Ovary (tissue), 9 donors: Measurements from ENCODE around the gene OR2V1. TPM values are rescaled to one million over a fixed set of nuclear protein-coding genes. Genes with fewer than 3 reads are reported as not detected.

Source experiments
- DNase-seq, 5 donors: peaks; one replicate each; pipeline ENCODE4 v3.0.0-alpha.2; 2019 to 2020
- H3K27ac ChIP-seq, 2 donors: fragments of 200-600 bp; one replicate each; pipeline versions ENCODE4 v1.5.1 to v1.8.0; 2019 to 2022
- H3K27me3 ChIP-seq: fragments of 200-600 bp; one replicate; pipeline ENCODE4 v1.8.0; 2022
- H3K36me3 ChIP-seq: fragments of 200-600 bp; sonication (generic); one replicate; pipeline ENCODE4 v1.5.1; 2019
- H3K4me1 ChIP-seq: one replicate; pipeline ENCODE4 v1.8.1; 2013; ENCODE audit warnings: mild to moderate bottlenecking, moderate library complexity; ENCODE audit not compliant: insufficient read depth
- H3K4me3 ChIP-seq: fragments of 200-600 bp; sonication (generic); one replicate; pipeline ENCODE4 v1.5.1; 2017
- H3K9me3 ChIP-seq, 2 donors: fragments of 200-600 bp in 1 of 2; sonication (generic) in 1 of 2; one replicate each; pipeline versions ENCODE4 v1.5.1 to v1.8.1; 2013 to 2019; ENCODE audit warnings: mild to moderate bottlenecking in 1 of 2, moderate library complexity in 1 of 2
- EP300 ChIP-seq: sonication (generic); formaldehyde crosslinking; IDR thresholded peaks from one replicate; pipeline ENCODE4 v1.6.1; 2017; ENCODE audit warnings: antibody characterized with exemption
- POLR2A ChIP-seq: fragments of 450-650 bp; IDR thresholded peaks from one replicate; pipeline ENCODE4 v1.6.1; 2017; ENCODE audit warnings: antibody characterized with exemption, mild to moderate bottlenecking, moderate library complexity
- WGBS, 3 donors: extraction: QIAGEN DNeasy Blood & Tissue Kit in 1 of 3; methylation state at CpG; one replicate each; pipeline versions ENCODE4 v1.1.5 to v1.1.7; 2013 to 2017; 5-methylcytosine and 5-hydroxymethylcytosine counted together
- intact Hi-C, 4 donors: fragments of 100-400 bp; cut with DNase I; formaldehyde crosslinking; loops; one replicate each; pipeline versions ENCODE4 v1.11.0 to v1.15.1; 2022 to 2023
- polyA plus RNA-seq, 2 donors: library from polyadenylated mRNA; stranded (reverse); fragments of 200-250 nt in 1 of 2; fragments of 350-450 nt in 1 of 2; fragmentation: Illumina TruSeq in 1 of 2; extraction: RNeasy Lipid Tissue Mini Kit (QIAGEN cat#74804) in 1 of 2; gene quantifications; one replicate each; pipeline ENCODE4 v1.2.3, GENCODE V29; 2013 to 2014
- total RNA-seq, 7 donors: library from RNA; depleted of rRNA in 2 of 7; stranded (reverse); fragments of >200 nt in 2 of 7; fragmentation: NEBNext Ultra II Directional in 3 of 7; extraction: Animal tissue kit (Norgen Biotek cat#: 25700) in 3 of 7; gene quantifications; one replicate each; pipeline versions ENCODE4 v1.1.0 to v1.2.4, GENCODE V29; 2016 to 2023
- TF ChIP-seq, protein P1 (sequence below), 3 donors: fragments of 450-650 bp in 2 of 3; fragments of 200-600 bp in 1 of 3; IDR thresholded peaks; one replicate each; pipeline versions ENCODE4 v1.5.1 to v1.8.0; 2016 to 2022; ENCODE audit warnings: antibody characterized with exemption in 3 of 3, mild to moderate bottlenecking in 1 of 3
- donor health status: DM: no; HTN: no; CAD: no; lungs with moderate emphysema.
- donor health status: DM: no; HTN: no; CAD: no.
- donor health status: Bipolar disorder and iron deficiency.
- donor health status: DM: yes; HTN: yes; CAD: no.
- donor health status: DM: no; HTN: no; CAD: no.
- donor health status: DM: yes; HTN: yes; CAD: no.

Gene OR2V1
- total and polyA plus RNA-seq, 9 donors = not detected

DNA sequence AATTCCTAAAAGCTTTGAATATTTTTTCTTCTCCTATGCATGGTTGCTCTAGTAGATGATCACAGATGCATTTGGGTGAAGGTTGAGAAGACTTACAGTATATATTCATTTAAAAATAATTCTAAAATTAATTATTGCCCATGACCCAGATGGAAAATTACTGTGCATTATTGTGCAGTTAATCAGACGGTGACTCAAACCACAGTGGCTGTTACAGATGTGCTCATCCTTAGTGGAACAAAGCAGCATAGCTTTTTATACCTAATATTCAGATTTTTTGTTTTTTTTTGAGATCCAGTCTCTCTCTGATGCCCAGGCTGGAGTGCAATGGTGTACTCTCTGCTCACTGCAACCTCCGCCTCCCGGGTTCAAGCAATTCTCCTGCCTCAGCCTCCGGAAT lies 10.7 kb downstream of the OR2V1 start:
- TF ChIP-seq, protein P1, sequence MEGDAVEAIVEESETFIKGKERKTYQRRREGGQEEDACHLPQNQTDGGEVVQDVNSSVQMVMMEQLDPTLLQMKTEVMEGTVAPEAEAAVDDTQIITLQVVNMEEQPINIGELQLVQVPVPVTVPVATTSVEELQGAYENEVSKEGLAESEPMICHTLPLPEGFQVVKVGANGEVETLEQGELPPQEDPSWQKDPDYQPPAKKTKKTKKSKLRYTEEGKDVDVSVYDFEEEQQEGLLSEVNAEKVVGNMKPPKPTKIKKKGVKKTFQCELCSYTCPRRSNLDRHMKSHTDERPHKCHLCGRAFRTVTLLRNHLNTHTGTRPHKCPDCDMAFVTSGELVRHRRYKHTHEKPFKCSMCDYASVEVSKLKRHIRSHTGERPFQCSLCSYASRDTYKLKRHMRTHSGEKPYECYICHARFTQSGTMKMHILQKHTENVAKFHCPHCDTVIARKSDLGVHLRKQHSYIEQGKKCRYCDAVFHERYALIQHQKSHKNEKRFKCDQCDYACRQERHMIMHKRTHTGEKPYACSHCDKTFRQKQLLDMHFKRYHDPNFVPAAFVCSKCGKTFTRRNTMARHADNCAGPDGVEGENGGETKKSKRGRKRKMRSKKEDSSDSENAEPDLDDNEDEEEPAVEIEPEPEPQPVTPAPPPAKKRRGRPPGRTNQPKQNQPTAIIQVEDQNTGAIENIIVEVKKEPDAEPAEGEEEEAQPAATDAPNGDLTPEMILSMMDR (IDR thresholded peaks at IDR 0.05) = no peak
- TF ChIP-seq EP300 = no peak
- no peak for TF ChIP-seq POLR2A
- DNase-seq = no peak
- WGBS, 3 donors = 80 to 86% (median 83%) methylated on average over 4 of the region's 4 CpGs
- intact Hi-C loops = no loop called here
- Histone ChIP-seq H3K36me3 (no peaks in the 10 kb centered on the region), H3K4me3 (no peak overlapping the region), H3K4me1 (no peaks in the 10 kb centered on the region), H3K27ac (no peak overlapping the region), H3K9me3 (no peaks in the 10 kb centered on the region), H3K27me3 (no peaks in the 10 kb centered on the region)

DNA sequence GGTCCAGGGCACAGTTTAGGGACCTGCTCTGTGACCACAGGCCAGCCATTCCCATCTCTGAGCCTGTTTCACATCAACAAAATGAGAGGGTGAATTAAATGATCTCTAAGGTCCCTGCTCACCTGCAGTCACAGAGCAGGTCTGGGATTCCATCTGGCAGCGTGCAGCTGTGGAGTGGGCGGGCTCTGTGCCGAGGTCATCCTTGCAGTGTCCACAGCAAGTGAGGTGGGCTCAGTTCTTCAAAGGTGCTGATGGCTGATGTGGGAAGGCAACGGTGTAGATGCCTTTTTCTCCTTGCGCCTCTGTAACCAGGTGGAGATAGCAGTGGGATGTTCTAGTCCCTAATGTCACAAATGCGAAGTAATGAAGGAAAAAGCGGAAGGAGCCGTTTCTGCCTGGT lies 11.9 kb downstream of the OR2V1 start:
- 83 to 84% (median 84%) methylated on average over 8 of the region's 8 CpGs for WGBS, 3 donors
- Histone ChIP-seq H3K27ac (no peak overlapping the region), H3K9me3 (peaks cover 0 to 3% of the 10 kb centered on the region in 2 donors), H3K36me3 (no peaks in the 10 kb centered on the region), H3K4me3 (no peak overlapping the region), H3K4me1 (no peaks in the 10 kb centered on the region), H3K27me3 (no peaks in the 10 kb centered on the region)
- TF ChIP-seq EP300 (no peak), POLR2A (no peak)
- TF ChIP-seq, protein P1 (IDR thresholded peaks at IDR 0.05) = no peak
- DNase-seq = no peak
- intact Hi-C loops = no loop called here

- no peaks in the 10 kb centered on the region for H3K36me3 ChIP-seq
- no peaks in the 10 kb centered on the region for H3K4me1 ChIP-seq
- no peak overlapping the region for H3K4me3 ChIP-seq
- no peaks in the 10 kb centered on the region for H3K27me3 ChIP-seq
- DNase-seq = no peak
- intact Hi-C loops = no loop called here
- peaks cover 0 to 3% of the 10 kb centered on the region in 2 donors for H3K9me3 ChIP-seq
- WGBS, 3 donors = 77 to 85% (median 79%) methylated on average over 6 of the region's 6 CpGs
- H3K27ac ChIP-seq = no peak overlapping the region
- no peak for TF ChIP-seq EP300
- TF ChIP-seq, protein P1 (IDR thresholded peaks at IDR 0.05) = no peak
- no peak for TF ChIP-seq POLR2A
Observed at GRCh38 chr5:181118369-181118768, 12.6 kb downstream of the OR2V1 start.

DNA sequence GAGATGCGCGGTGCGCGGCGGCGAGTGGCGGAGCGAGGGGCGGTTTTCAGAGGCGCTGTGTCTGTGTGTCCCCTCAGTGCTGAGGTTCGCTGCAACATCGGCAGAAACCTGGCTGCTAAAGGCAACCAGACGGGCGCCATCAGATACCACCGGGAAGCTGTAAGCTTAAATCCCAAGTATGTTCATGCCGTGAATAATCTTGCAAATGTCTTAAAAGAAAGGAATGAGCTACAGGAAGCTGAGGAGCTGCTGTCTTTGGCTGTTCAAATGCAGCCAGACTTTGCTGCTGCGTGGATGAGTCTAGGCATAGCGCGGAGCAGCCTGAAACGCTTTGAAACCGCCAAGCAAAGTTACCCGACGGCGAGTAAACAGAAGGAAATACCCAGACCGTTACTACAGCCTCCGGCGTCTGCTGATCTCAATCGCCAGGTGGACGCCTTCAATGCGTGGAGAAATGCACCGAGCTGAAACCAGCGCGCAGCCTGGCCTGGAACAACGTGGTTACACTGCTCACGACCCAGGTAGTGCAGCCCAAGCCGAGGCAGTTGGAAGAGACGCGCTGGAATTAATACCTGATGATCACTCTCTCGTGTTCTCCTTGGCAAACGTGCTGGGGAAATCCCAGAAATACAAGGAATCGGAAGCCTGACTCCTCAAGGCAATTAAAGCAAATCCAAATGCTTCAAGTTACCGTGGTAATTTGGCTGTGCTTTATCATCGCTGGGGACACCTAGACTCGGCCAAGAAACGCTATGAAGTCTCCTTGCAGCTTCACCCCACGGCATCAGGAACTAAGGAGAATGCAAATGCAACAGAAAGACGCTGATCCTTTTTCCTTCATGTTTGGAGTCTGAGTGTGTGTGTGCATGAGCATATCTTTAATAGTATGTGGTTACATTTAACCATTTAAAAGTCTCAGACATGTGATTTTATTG lies 15.9 kb downstream of the OR2V1 start:
- TF ChIP-seq, protein P1 (IDR thresholded peaks at IDR 0.05) = no peak
- no peak for TF ChIP-seq EP300
- TF ChIP-seq POLR2A = no peak
- Histone ChIP-seq H3K27me3 (no peaks in the 10 kb centered on the region), H3K9me3 (peaks cover 0 to 3% of the 10 kb centered on the region in 2 donors), H3K4me1 (no peaks in the 10 kb centered on the region), H3K36me3 (no peaks in the 10 kb centered on the region), H3K27ac (no peak overlapping the region), H3K4me3 (no peak overlapping the region)
- DNase-seq = no peak
- WGBS, 3 donors = 2 to 4% (median 3%) methylated on average over 41 to 47 of the region's 47 CpGs
- intact Hi-C loops = no loop called here
